ENCODE data around the gene SNRNP70.

GRCh38 chr19:49120325-49120683 lies 35.1 kb downstream of the SNRNP70 start:
- TF ChIP-seq CTCF (IDR thresholded peaks at IDR 0.05; ENCODE audit: extremely low read depth in 1 of 2, insufficient read depth in 1 of 2, low read depth in 1 of 2, low read length in 2 of 2) (no peak), POLR2A (IDR thresholded peaks at IDR 0.05; ENCODE audit: low read depth, low read length) (no peak)
